ENCODE measurements around the gene DET1.

DET1 gene

DNA sequence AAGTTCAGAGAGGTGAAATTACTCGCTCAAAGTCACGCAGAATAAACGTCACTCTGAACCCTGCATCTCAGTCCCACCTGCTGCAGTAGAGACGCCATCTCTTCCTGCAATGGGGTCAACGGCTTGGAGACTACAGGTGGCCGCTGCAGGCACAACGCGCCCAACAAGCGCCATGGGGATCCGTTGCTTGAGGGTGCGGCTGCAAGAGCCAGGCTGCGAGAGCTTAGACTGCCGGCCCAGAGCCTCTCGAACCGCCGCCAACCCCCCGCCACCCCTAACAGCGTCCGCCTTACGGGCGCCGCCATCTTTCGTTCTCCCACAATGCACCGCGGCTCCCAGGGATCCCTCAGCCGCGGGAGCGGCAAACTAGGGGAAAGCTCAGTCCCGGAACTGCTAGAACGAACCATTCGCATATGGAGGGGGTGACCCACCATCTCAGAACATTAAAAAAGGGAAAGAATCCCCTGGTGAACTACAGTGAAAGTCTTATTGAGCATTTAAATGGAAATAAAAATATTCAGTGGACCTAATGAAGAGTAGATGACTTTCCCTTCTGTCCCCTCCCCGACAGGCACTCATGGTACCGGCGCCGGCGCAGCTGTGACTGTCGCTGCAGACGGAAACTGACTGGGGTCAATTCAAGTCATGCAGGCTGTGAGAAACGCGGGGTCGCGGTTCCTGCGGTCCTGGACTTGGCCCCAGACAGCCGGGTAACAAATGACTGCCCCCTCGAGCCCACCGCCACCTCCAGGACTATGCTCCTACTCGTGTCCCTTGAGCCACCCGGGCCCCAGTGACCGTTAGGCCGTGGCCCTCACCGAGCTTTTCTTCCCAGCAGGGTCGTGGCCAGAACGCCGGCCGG is 79.2 kb downstream of the DET1 start, which contains the start of the genes MRPL46 and MRPS11 (continued):
- TF ChIP-seq, protein P1, sequence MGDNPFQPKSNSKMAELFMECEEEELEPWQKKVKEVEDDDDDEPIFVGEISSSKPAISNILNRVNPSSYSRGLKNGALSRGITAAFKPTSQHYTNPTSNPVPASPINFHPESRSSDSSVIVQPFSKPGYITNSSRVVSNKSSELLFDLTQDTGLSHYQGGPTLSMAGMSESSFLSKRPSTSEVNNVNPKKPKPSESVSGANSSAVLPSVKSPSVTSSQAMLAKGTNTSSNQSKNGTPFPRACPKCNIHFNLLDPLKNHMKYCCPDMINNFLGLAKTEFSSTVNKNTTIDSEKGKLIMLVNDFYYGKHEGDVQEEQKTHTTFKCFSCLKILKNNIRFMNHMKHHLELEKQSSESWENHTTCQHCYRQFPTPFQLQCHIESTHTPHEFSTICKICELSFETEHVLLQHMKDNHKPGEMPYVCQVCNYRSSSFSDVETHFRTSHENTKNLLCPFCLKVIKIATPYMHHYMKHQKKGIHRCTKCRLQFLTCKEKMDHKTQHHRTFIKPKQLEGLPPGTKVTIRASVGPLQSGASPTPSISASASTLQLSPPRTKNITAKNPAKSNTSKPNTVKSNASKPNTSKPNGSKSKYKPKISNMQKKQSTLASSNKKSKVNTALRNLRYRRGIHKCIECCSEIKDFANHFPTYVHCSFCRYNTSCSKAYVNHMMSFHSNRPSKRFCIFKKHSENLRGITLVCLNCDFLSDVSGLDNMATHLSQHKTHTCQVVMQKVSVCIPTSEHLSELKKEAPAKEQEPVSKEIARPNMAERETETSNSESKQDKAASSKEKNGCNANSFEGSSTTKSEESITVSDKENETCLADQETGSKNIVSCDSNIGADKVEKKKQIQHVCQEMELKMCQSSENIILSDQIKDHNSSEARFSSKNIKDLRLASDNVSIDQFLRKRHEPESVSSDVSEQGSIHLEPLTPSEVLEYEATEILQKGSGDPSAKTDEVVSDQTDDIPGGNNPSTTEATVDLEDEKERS (tag by site-specific recombination; IDR thresholded peaks at IDR 0.05), result no peak
- TF ChIP-seq ZNF140 (tag by site-specific recombination; IDR thresholded peaks at IDR 0.05), result no peak
- no peak for TF ChIP-seq ZNF555 (tag by site-specific recombination; conservative IDR thresholded peaks at IDR 0.05)
- TF ChIP-seq ZIC2 (tag by site-specific recombination; IDR thresholded peaks at IDR 0.05), result no peak
- TF ChIP-seq ZNF843 (tag by site-specific recombination; IDR thresholded peaks at IDR 0.05), result peak; percentile 29; the same call in 1 of the 2 replicates
- TF ChIP-seq ZEB2 (tag by site-specific recombination; IDR thresholded peaks at IDR 0.05), result peak; percentile 48; the same call in 1 of the 2 replicates
- no peak for TF ChIP-seq ZNF350 (tag by site-specific recombination; IDR thresholded peaks at IDR 0.05)
- TF ChIP-seq RBAK (tag by site-specific recombination; IDR thresholded peaks at IDR 0.05), result no peak
- no peak for TF ChIP-seq HOXA7 (CRISPR knock-in tag; IDR thresholded peaks at IDR 0.05; ENCODE audit: borderline replicate concordance)
- no peak for TF ChIP-seq ZNF776 (tag by site-specific recombination; IDR thresholded peaks at IDR 0.05; ENCODE audit: borderline replicate concordance)
- TF ChIP-seq PRDM1 (tag by site-specific recombination; IDR thresholded peaks at IDR 0.05), result peak; percentile 93
- peak; percentile 95 for TF ChIP-seq ZNF335 (tag by site-specific recombination; conservative IDR thresholded peaks at IDR 0.05)
- TF ChIP-seq ZNF560 (tag by site-specific recombination; IDR thresholded peaks at IDR 0.05; ENCODE audit: borderline replicate concordance), result no peak
- TF ChIP-seq, protein P2, sequence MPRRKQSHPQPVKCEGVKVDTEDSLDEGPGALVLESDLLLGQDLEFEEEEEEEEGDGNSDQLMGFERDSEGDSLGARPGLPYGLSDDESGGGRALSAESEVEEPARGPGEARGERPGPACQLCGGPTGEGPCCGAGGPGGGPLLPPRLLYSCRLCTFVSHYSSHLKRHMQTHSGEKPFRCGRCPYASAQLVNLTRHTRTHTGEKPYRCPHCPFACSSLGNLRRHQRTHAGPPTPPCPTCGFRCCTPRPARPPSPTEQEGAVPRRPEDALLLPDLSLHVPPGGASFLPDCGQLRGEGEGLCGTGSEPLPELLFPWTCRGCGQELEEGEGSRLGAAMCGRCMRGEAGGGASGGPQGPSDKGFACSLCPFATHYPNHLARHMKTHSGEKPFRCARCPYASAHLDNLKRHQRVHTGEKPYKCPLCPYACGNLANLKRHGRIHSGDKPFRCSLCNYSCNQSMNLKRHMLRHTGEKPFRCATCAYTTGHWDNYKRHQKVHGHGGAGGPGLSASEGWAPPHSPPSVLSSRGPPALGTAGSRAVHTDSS (tag by site-specific recombination; IDR thresholded peaks at IDR 0.05), result no peak
- TF ChIP-seq ZNF174 (tag by site-specific recombination; IDR thresholded peaks at IDR 0.05), result no peak
- peak; percentile 67 for TF ChIP-seq ZNF629 (tag by site-specific recombination; IDR thresholded peaks at IDR 0.05)
- TF ChIP-seq, protein P3, sequence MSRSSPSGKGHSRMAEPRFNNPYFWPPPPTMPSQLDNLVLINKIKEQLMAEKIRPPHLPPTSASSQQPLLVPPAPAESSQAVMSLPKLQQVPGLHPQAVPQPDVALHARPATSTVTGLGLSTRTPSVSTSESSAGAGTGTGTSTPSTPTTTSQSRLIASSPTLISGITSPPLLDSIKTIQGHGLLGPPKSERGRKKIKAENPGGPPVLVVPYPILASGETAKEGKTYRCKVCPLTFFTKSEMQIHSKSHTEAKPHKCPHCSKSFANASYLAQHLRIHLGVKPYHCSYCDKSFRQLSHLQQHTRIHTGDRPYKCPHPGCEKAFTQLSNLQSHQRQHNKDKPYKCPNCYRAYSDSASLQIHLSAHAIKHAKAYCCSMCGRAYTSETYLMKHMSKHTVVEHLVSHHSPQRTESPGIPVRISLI (tag by site-specific recombination; IDR thresholded peaks at IDR 0.05), result no peak
- TF ChIP-seq YY1 (tag by site-specific recombination; IDR thresholded peaks at IDR 0.05), result peak; percentile 98
- TF ChIP-seq, protein P4, sequence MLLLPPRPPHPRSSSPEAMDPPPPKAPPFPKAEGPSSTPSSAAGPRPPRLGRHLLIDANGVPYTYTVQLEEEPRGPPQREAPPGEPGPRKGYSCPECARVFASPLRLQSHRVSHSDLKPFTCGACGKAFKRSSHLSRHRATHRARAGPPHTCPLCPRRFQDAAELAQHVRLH (tag by site-specific recombination; IDR thresholded peaks at IDR 0.05), result peak; percentile 57
- no peak for TF ChIP-seq ZNF707 (tag by site-specific recombination; IDR thresholded peaks at IDR 0.05)
- TF ChIP-seq YY2 (tag by site-specific recombination; IDR thresholded peaks at IDR 0.05), result peak; percentile 99
- TF ChIP-seq, protein P5, sequence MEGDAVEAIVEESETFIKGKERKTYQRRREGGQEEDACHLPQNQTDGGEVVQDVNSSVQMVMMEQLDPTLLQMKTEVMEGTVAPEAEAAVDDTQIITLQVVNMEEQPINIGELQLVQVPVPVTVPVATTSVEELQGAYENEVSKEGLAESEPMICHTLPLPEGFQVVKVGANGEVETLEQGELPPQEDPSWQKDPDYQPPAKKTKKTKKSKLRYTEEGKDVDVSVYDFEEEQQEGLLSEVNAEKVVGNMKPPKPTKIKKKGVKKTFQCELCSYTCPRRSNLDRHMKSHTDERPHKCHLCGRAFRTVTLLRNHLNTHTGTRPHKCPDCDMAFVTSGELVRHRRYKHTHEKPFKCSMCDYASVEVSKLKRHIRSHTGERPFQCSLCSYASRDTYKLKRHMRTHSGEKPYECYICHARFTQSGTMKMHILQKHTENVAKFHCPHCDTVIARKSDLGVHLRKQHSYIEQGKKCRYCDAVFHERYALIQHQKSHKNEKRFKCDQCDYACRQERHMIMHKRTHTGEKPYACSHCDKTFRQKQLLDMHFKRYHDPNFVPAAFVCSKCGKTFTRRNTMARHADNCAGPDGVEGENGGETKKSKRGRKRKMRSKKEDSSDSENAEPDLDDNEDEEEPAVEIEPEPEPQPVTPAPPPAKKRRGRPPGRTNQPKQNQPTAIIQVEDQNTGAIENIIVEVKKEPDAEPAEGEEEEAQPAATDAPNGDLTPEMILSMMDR (tag by site-specific recombination; IDR thresholded peaks at IDR 0.05), result no peak
- TF ChIP-seq ZNF16 (tag by site-specific recombination; IDR thresholded peaks at IDR 0.05; ENCODE audit: low read depth), result 0 out of 2 replicates have a peak, but pooled peaks have one; percentile 16
- TF ChIP-seq, protein P6, sequence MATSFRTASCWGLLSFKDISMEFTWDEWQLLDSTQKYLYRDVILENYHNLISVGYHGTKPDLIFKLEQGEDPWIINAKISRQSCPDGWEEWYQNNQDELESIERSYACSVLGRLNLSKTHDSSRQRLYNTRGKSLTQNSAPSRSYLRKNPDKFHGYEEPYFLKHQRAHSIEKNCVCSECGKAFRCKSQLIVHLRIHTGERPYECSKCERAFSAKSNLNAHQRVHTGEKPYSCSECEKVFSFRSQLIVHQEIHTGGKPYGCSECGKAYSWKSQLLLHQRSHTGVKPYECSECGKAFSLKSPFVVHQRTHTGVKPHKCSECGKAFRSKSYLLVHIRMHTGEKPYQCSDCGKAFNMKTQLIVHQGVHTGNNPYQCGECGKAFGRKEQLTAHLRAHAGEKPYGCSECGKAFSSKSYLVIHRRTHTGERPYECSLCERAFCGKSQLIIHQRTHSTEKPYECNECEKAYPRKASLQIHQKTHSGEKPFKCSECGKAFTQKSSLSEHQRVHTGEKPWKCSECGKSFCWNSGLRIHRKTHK (tag by site-specific recombination; IDR thresholded peaks at IDR 0.05), result no peak
- no peak for TF ChIP-seq BCL11B (tag by site-specific recombination; IDR thresholded peaks at IDR 0.05; ENCODE audit: low read depth)
- TF ChIP-seq, protein P7, sequence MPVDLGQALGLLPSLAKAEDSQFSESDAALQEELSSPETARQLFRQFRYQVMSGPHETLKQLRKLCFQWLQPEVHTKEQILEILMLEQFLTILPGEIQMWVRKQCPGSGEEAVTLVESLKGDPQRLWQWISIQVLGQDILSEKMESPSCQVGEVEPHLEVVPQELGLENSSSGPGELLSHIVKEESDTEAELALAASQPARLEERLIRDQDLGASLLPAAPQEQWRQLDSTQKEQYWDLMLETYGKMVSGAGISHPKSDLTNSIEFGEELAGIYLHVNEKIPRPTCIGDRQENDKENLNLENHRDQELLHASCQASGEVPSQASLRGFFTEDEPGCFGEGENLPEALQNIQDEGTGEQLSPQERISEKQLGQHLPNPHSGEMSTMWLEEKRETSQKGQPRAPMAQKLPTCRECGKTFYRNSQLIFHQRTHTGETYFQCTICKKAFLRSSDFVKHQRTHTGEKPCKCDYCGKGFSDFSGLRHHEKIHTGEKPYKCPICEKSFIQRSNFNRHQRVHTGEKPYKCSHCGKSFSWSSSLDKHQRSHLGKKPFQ (tag by site-specific recombination; IDR thresholded peaks at IDR 0.05), result no peak

Data from HEK293 (cell line).